Fibroblast of skin of right biceps (primary cell): ENCODE measurements around the gene CELF5.

ENCODE experiments used
- DNase-seq: peaks from one replicate; pipeline ENCODE4 v3.0.0-alpha.2; 2013

Gene CELF5

DNA sequence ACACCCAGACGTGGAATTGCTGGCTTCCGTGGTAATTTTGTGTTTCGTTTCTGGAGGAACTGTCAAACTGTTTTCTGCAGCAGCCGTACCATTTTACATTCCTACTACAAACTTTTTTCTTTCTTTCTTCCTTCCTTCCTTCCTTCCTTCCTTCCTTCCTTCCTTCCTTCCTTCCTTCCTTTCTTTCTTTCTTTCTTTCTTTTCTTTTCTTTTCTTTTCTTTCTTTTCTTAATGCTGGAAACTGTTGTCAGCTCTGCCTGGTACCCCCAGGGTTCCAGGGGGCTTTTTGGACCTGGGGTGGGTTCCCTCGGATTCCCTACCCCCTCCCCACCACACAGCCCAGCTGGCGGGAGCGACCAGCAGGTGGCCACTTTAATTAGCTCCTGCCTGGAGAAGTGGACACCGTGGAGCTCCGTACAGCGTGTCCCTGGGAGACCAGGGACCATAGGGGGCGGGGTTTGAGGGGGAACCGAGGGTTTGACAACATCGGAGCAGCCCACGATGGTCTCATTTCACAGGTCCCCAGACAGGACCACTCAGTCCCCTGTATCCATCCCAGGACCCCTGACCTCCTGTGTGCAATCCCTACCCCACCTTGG, 24.4 kb downstream of the CELF5 start:
- no peak for DNase-seq

DNA sequence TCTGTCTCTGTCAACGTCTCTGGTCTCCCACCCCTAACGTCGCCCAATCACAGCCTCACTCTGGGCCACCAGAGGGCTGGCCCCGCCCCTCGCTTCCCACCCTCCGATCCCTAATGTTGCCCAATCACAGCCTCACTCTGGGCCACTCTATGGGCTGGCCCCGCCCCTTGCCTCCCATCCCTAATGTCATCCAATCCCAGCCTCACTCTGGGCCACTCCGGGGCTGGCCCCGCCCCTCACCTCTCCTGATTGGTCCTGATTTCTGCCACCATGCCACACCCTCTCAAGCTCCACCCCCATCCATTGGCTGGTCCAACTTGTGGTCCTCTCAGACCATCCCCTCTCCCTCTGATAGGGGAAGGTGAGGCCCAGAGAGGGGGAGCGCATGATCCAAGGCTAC, 24.9 kb downstream of the CELF5 start:
- DNase-seq, result no peak

DNA sequence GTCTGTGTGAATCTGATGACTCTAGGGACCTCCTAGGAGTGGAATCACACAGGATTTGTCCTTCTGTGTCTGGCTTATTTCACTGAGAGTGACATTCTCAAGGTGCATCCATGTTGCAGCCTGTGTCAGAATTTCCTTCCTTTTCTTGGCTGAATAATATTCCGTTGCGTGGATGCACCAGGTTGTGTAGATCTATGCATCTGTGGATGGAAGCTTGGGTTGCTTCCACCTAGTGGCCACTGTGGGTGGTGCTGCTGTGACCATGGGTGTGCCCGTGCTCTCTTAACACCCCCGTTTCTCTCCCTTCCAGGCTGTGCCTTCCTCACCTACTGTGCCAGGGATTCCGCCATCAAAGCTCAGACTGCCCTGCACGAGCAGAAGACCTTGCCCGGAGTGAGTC, 26.2 kb downstream of the CELF5 start:
- DNase-seq, result no peak

DNA sequence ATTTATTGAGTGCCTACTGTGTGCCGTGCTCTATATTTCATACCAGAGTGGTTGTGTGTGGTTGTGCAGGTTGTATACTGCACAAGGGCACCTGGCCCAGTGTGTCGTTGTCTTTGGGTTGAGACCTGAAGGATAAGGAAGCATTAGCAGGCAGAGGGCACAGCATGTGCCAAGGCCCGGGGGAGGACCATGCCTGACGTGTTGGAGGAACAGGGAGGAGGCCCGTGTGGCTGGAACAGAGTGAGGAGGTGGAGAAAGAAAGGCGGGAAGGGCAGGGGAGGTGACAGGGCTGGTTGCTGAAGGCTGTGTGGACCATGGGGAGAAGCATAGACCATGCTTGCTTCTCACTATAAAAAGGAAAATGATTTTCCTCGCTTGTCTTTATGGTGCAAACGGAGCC, 26.8 kb downstream of the CELF5 start:
- DNase-seq, result no peak

GRCh38 chr19:3252650-3253049, 28.2 kb downstream of the CELF5 start:
- DNase-seq, result no peak

DNA sequence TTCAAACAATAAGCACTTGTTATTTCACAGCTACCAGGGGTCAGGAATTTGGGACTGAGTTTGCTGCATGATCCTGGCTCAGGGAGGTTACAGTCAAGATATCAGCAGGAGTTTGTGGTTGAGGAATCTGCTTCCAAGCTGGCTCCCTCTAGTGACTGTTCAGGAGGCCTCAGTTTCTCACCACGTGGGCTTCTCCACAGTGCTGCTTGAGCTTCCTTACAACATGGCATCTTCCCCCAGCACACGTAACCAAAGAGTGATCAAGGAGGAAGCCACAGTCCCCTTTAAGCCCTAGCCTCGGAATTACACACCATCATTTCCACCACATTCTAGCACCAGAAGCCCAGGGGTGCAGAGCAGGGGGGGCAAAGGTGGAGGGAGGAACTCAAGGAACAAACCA, 28.8 kb downstream of the CELF5 start:
- no peak for DNase-seq

DNA sequence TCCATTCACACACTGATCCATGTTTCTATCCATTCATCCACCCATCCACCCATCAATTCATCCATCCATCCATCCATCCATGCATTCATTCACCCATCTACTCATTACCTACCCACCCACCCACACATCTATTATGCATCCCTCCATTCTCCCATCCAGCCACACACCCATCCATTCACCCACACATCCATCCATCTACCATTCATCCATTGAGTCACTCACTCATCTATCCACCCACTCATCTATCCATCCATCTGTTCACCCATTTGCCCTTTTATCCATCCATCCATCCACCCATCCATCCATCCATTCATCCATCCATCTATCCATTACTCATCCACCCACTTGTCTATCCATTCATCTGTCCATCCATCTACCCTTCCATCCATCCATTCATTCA, 30.1 kb downstream of the CELF5 start:
- DNase-seq, result no peak

DNA sequence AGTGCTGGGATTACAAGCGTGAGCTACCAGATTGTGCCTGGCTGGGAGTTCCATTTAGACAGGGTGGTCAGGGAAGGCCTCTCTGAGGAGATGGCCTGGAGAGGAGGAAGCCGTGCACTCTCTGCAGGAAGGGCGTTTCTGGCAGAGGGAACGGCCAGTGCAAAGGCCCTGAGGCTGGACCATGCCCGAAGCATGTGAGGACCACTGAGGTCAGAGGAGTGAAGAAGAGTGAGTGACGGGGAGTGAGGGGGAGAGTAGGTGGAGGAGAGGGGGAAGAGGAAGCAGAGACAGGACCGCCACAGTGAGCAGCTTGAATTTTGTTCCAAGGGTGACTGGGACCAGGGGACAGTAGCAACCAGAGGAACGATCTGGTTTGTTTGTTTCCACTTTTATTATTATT, 32.6 kb downstream of the CELF5 start:
- DNase-seq, result no peak

GRCh38 chr19:3262362-3262761, 37.9 kb downstream of the CELF5 start:
- DNase-seq, result no peak

DNA sequence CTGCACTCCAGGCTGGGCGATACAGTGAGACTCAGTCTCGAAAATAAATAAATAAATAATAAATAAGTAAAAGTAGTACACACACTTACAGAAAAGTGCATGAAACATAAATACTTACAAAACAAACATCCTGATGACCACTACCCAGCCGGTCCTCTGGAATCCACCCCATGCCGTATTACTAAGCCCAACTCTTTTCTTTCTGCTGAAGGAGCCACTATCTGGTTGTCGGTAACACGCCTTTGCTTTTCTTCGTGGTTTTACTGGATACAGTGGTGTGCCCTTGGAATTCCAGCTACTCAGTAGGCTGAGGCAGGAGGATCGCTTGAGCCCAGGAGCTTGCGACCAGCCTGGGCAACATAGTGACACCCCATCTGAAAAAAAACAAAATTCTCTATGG, 39.4 kb downstream of the CELF5 start:
- no peak for DNase-seq

DNA sequence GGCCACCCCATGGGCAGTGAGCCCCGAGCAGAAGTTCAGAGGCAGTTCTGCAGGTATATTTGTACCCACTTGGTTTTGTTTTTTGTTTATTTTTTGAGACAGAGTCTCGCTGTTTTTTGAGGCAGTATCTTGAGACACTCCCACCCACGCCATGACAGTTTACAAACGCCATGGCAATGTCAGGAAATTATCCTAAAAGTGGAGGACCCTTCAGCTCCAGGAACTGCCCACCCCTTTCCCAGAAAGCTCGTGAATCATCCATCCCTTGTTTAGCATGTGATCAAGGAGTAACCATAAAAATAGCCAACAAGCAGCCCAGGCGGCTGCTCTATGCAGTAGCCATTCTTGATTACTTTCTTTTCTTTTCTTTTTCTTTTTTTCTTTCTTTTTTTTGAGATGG, 41.0 kb downstream of the CELF5 start:
- no peak for DNase-seq

GRCh38 chr19:3266092-3266693, 41.7 kb downstream of the CELF5 start:
- DNase-seq, result no peak

- no peak for DNase-seq
Observed at GRCh38 chr19:3266792-3267514, 42.5 kb downstream of the CELF5 start.

DNA sequence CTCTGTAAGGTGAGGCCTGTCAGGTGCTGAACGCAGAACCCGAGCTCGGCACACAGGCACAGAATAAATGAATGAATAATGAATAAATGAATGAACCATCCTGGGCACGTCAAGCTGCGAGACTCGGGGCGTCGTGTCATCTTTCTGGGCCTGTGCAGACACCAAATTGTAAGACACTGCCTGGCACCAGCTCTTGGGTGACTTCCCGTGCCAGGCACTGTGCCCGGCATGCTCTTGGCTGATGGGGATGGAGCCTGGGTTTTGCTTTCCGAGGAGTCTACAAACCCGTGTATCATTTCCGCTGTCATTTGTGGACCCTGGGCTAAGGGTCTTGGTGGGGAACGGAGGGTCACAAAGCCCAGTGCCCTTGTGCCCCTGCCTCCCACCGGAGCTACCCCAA, 43.9 kb downstream of the CELF5 start:
- DNase-seq, result no peak

GRCh38 chr19:3268763-3269162, 44.3 kb downstream of the CELF5 start:
- DNase-seq, result no peak

DNA sequence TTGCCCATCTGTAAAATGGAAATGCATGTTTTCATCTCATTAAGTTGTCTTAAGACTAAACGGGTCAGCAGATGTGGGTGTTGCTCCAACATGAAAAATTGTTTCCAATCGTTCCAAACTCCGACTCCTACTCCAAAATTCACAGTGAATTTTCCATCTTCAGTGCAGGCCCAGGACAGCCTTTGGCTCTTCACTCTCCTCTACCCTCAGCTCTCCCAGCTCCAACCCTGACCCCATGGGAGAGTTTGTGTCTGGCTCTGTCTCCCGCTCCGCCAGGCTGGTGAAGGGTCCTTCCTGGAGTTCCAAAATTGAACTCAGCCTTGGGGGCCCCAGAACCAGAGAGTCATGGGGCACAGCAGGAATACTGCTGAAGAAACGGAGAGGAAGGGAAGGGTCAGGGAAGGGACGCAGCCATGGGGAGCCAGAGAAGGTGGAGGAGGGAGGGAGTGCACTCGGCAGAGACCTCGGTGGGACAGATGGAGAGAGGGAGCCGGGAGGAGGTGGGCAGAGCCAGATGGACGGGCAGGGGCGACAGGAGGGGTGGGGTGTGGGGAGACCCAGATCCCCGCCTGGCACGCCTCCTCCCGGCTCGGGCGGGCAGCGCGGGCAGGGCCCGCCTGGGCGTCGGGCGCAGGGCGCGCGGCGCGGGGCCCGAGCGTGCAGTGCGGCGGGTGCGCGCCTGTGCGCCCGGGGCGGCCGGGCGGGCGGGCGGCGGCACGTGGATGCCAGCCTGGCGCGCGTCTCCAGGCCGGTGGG, 45.6 kb downstream of the CELF5 start:
- DNase-seq, result no peak

DNA sequence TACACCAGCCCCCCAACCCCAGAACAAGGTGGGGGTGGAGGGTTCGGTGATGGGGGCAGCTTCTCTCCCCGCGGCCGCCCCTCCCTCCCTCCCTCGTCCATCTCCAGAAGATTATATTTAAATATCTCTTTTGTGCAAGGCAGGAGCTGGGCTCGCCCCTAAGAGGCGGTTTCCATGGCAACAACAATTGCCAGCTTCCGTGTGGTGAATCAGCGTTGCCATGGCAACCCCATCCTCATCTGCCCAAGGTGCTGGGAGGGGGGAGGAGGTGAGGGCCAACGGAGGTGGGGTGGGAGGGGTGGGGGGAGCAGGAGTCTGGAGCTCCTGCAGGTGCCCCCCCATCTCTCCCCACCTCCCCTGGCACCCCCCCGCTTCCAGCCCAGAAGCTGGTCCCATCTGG, 46.4 kb downstream of the CELF5 start:
- peak; percentile 66 for DNase-seq

GRCh38 chr19:3272401-3272931, 48.0 kb downstream of the CELF5 start:
- no peak for DNase-seq

DNA sequence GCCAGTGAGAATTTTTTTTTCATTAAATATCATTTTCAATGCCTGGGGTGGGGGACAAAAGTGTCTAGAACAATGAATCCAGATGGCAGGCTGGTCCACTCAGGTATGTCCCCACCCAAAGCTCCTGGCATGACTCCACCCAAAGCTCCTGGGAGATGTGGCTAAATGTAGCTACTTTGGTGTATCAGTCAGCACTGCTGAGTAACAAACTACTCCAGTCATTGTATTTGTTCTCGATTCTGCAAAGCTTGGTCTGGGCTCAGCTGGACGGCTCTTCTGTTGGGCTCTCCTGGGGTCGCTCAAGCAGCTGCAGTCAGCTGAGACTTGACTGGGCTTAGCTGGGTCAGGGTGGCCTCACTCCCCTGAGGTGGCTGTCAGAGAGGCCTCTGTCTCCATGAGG, 48.5 kb downstream of the CELF5 start:
- no peak for DNase-seq

GRCh38 chr19:3274245-3274941, 49.9 kb downstream of the CELF5 start:
- no peak for DNase-seq

- DNase-seq, result peak; percentile 41
Observed at GRCh38 chr19:3274942-3275582, 50.6 kb downstream of the CELF5 start.

GRCh38 chr19:3275583-3276340, 51.3 kb downstream of the CELF5 start:
- peak; percentile 80 for DNase-seq
